Mesenchymal stem cell (in vitro differentiated cells and primary cell): ENCODE measurements around the gene ZC3H13.

Experiments
- DNase-seq: peaks from one replicate; pipeline ENCODE4 v3.0.0-alpha.2; 2013
- H2AFZ ChIP-seq: one replicate; pipeline ENCODE4 v1.6.1; 2013; ENCODE audit warnings: low read depth, mild to moderate bottlenecking, control low read depth, inconsistent platforms, low read length, moderate library complexity
- H2AK5ac ChIP-seq: 2 replicates; pipeline ENCODE4 v1.6.1; 2013; ENCODE audit warnings: low read length, moderate library complexity, mild to moderate bottlenecking, inconsistent platforms; ENCODE audit not compliant: severe bottlenecking
- H2BK120ac ChIP-seq: one replicate; pipeline ENCODE4 v1.6.1; 2013; ENCODE audit warnings: low read depth, mild to moderate bottlenecking, inconsistent platforms, low read length, moderate library complexity
- H2BK12ac ChIP-seq, 2 experiments: one replicate each; pipeline ENCODE4 v1.6.1; 2013; ENCODE audit warnings: inconsistent platforms in 2 of 2, low read length in 2 of 2, mild to moderate bottlenecking in 2 of 2, moderate library complexity in 2 of 2, control low read depth in 1 of 2
- H2BK15ac ChIP-seq: one replicate; pipeline ENCODE4 v1.6.1; 2013; ENCODE audit warnings: mild to moderate bottlenecking, low read depth, inconsistent platforms; ENCODE audit not compliant: poor library complexity, severe bottlenecking
- H2BK5ac ChIP-seq: 2 replicates; pipeline ENCODE4 v1.6.1; 2013; ENCODE audit warnings: low read depth, mild to moderate bottlenecking, low read length, control low read depth, inconsistent platforms; ENCODE audit not compliant: poor library complexity, severe bottlenecking
- H3K14ac ChIP-seq, 2 experiments: one replicate each; pipeline ENCODE4 v1.6.1; 2013; ENCODE audit warnings: inconsistent platforms in 2 of 2, low read length in 2 of 2, control low read depth in 1 of 2, mild to moderate bottlenecking in 1 of 2, moderate library complexity in 1 of 2
- H3K18ac ChIP-seq, 2 experiments: one replicate each; pipeline ENCODE4 v1.6.1; 2013; ENCODE audit warnings: inconsistent platforms in 2 of 2, low read length in 2 of 2, control low read depth in 1 of 2, low read depth in 1 of 2, mild to moderate bottlenecking in 1 of 2
- H3K23ac ChIP-seq, 2 experiments: one replicate each; pipeline ENCODE4 v1.6.1; 2013; ENCODE audit warnings: inconsistent platforms in 2 of 2, low read length in 2 of 2, mild to moderate bottlenecking in 2 of 2, moderate library complexity in 2 of 2, control low read depth in 1 of 2
- H3K27ac ChIP-seq: 2 replicates; pipeline ENCODE4 v1.5.1; 2013; ENCODE audit warnings: mild to moderate bottlenecking, moderate library complexity, low read length, control low read depth, inconsistent platforms; ENCODE audit not compliant: poor library complexity, severe bottlenecking
- H3K27me3 ChIP-seq, 2 experiments: 2 replicates each; pipeline versions ENCODE4 v1.6.1 to v1.7.0; 2013; ENCODE audit warnings: low read length in 2 of 2, mild to moderate bottlenecking in 2 of 2, moderate library complexity in 2 of 2, control low read depth in 1 of 2, inconsistent platforms in 1 of 2; ENCODE audit not compliant: control insufficient read depth in 1 of 2, insufficient read depth in 1 of 2
- H3K36me3 ChIP-seq, 2 experiments: 2 replicates each; pipeline versions ENCODE4 v1.6.1 to v1.7.0; 2013; ENCODE audit warnings: low read length in 2 of 2, control low read depth in 1 of 2, inconsistent platforms in 1 of 2, low read depth in 1 of 2, mild to moderate bottlenecking in 1 of 2; ENCODE audit not compliant: insufficient read depth in 2 of 2, control insufficient read depth in 1 of 2
- H3K4ac ChIP-seq, 2 experiments: one replicate each; pipeline ENCODE4 v1.6.1; 2013; ENCODE audit warnings: inconsistent platforms in 2 of 2, low read length in 2 of 2, mild to moderate bottlenecking in 2 of 2, moderate library complexity in 2 of 2, control low read depth in 1 of 2, low read depth in 1 of 2
- H3K4me1 ChIP-seq: 2 replicates; pipeline ENCODE4 v1.6.1; 2013; ENCODE audit warnings: low read depth, low read length, control low read depth; ENCODE audit not compliant: control insufficient read depth, insufficient read depth
- H3K4me2 ChIP-seq: 2 replicates; pipeline ENCODE4 v1.6.1; 2013; ENCODE audit warnings: low read length, mild to moderate bottlenecking, inconsistent platforms; ENCODE audit not compliant: poor library complexity, severe bottlenecking
- H3K4me3 ChIP-seq, 2 experiments: 2 replicates each; pipeline versions ENCODE4 v1.5.1 to v1.7.0; 2013; ENCODE audit warnings: low read length in 2 of 2, mild to moderate bottlenecking in 2 of 2, control low read depth in 1 of 2, low read depth in 1 of 2; ENCODE audit not compliant: insufficient read depth in 1 of 2
- H3K79me1 ChIP-seq: replicated peaks from 2 replicates; pipeline ENCODE4 v1.6.1; 2013; ENCODE audit warnings: mild to moderate bottlenecking, control low read depth, low read length, inconsistent platforms; ENCODE audit not compliant: poor library complexity, severe bottlenecking
- H3K9ac ChIP-seq: 2 replicates; pipeline ENCODE4 v1.7.0; 2013; ENCODE audit warnings: mild to moderate bottlenecking, low read length, moderate library complexity
- H3K9me3 ChIP-seq: 2 replicates; pipeline ENCODE4 v1.7.0; 2013; ENCODE audit warnings: mild to moderate bottlenecking, low read length; ENCODE audit not compliant: control insufficient read depth
- H4K8ac ChIP-seq: one replicate; pipeline ENCODE4 v1.6.1; 2013; ENCODE audit warnings: inconsistent platforms, mild to moderate bottlenecking, low read length, moderate library complexity
- H4K91ac ChIP-seq: one replicate; pipeline ENCODE4 v1.6.1; 2013; ENCODE audit warnings: mild to moderate bottlenecking, low read length, inconsistent platforms
- WGBS: methylation state at CpG from one replicate; pipeline ENCODE4 v1.1.7; 2013; ENCODE audit warnings: mixed read lengths; 5-methylcytosine and 5-hydroxymethylcytosine counted together

ZC3H13 gene

GRCh38 chr13:45941261-45941660 is 111.3 kb downstream of the ZC3H13 start:
- Histone ChIP-seq H2AK5ac (no peak overlapping the region), H2BK15ac (no peak overlapping the region), H3K4me3 (no peak overlapping the region), H2AFZ (no peak overlapping the region), H3K9me3 (no peaks in the 10 kb centered on the region), H3K14ac (no peak overlapping the region), H3K36me3 (no peaks in the 10 kb centered on the region), H4K8ac (no peak overlapping the region), H3K9ac (no peak overlapping the region), H3K18ac (no peak overlapping the region), H3K27me3 (peaks cover 7 to 42% of the 10 kb centered on the region in 2 experiments), H4K91ac (no peak overlapping the region), H3K4me2 (no peak overlapping the region), H3K23ac (no peak overlapping the region), H3K79me1 (no peaks in the 10 kb centered on the region), H2BK5ac (no peak overlapping the region), H2BK12ac (no peak overlapping the region), H3K4ac (no peak overlapping the region), H3K27ac (no peak overlapping the region), H3K4me1 (no peaks in the 10 kb centered on the region), H2BK120ac (no peak overlapping the region)
- DNase-seq: no peak
- 67% methylated on average over 1 of the region's 1 CpG for WGBS

DNA sequence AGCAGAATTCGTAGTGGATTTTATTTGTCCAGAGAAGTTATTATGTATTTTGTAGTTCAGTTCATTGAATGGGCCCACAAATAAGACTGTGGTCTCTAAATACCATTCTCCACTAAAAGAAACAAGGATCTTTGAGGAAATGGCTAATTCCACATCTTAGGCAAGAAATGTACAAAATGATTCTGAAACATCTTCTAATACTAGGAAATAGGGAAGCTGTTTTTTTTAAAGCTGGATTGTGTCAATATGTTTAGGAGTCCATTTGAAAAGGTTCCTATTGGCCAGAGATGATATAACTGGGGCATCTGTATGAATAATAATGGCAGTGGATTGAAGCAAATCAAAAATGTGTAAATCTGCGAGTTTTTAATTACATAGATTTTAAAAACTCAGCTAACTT is 112.5 kb downstream of the ZC3H13 start:
- WGBS: 89% methylated on average over 1 of the region's 2 CpGs

DNA sequence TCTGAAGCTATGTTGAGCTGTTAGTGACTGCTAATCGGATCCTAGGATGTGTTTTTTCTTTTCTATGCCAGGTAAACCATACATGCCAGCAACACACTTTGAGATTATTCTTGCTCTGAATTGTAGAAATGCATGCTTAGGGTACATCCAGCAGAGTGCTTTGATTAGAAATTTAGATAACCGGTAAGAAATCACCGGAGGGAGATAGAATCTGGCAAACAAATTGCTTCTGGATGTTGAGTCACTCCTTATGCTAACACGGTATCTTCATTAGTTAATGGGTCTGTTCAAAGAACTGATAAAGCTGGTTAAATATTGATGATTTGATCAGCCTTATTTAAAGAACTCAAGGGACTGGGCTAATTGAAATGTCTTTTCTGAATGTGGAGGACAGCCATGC is 115.9 kb downstream of the ZC3H13 start:
- Histone ChIP-seq H3K18ac (no peak overlapping the region), H3K23ac (no peak overlapping the region), H3K9ac (no peak overlapping the region), H3K9me3 (no peaks in the 10 kb centered on the region), H2BK5ac (no peak overlapping the region), H3K4ac (no peak overlapping the region), H4K91ac (no peak overlapping the region), H2AFZ (no peak overlapping the region), H3K4me3 (no peak overlapping the region), H3K4me2 (no peak overlapping the region), H3K79me1 (no peaks in the 10 kb centered on the region), H3K27ac (no peak overlapping the region), H2BK120ac (no peak overlapping the region), H2BK12ac (no peak overlapping the region), H2BK15ac (no peak overlapping the region), H4K8ac (no peak overlapping the region), H3K14ac (no peak overlapping the region), H2AK5ac (no peak overlapping the region), H3K27me3 (peaks cover 48 to 71% of the 10 kb centered on the region in 2 experiments), H3K4me1 (no peaks in the 10 kb centered on the region), H3K36me3 (no peaks in the 10 kb centered on the region)
- 36% methylated on average over 3 of the region's 4 CpGs for WGBS
- no peak for DNase-seq

More for the DNA sequence above, 112.5 kb downstream of the ZC3H13 start:
- H2BK15ac ChIP-seq: no peak overlapping the region
- no peak overlapping the region for H4K91ac ChIP-seq
- H4K8ac ChIP-seq: no peak overlapping the region
- H3K4ac ChIP-seq: no peak overlapping the region
- H2BK5ac ChIP-seq: no peak overlapping the region
- no peaks in the 10 kb centered on the region for H3K36me3 ChIP-seq
- no peaks in the 10 kb centered on the region for H3K4me1 ChIP-seq
- no peaks in the 10 kb centered on the region for H3K9me3 ChIP-seq
- DNase-seq: no peak
- no peak overlapping the region for H2BK12ac ChIP-seq
- no peak overlapping the region for H2AK5ac ChIP-seq
- no peak overlapping the region for H3K9ac ChIP-seq
- H2AFZ ChIP-seq: no peak overlapping the region
- no peak overlapping the region for H3K14ac ChIP-seq
- H3K18ac ChIP-seq: no peak overlapping the region
- no peaks in the 10 kb centered on the region for H3K79me1 ChIP-seq
- H3K4me3 ChIP-seq: no peak overlapping the region
- no peak overlapping the region for H3K23ac ChIP-seq
- peaks cover 17 to 53% of the 10 kb centered on the region in 2 experiments for H3K27me3 ChIP-seq
- H2BK120ac ChIP-seq: no peak overlapping the region
- H3K27ac ChIP-seq: no peak overlapping the region
- no peak overlapping the region for H3K4me2 ChIP-seq

DNA sequence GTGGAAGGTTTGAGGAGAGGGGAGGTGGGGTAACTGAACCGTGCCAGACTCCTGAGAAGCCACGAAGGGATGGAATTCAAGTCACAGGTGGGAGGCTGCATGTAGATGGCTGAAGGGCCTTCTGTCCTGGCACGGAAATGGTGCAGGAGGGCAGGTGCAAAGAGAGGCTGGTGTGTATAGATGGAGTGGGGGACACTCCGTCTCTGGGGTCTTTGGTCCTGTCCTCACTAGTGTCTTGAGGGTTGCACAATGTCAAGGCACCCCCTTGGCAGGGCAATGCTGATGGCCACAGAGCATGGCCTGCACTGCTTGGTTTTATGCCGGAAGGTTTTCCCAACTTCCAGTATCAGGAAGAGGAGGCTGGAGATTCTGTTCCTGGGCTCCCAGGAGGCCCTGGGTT is 118.3 kb downstream of the ZC3H13 start:
- Histone ChIP-seq H3K4me3 (no peak overlapping the region), H2AK5ac (no peak overlapping the region), H2BK5ac (no peak overlapping the region), H3K14ac (no peak overlapping the region), H4K91ac (no peak overlapping the region), H3K18ac (no peak overlapping the region), H3K9me3 (no peaks in the 10 kb centered on the region), H4K8ac (no peak overlapping the region), H3K4me1 (peaks cover under 1% of the 10 kb centered on the region), H2AFZ (no peak overlapping the region), H2BK120ac (no peak overlapping the region), H3K27ac (no peak overlapping the region), H3K79me1 (no peaks in the 10 kb centered on the region), H3K4ac (no peak overlapping the region), H2BK12ac (no peak overlapping the region), H3K4me2 (no peak overlapping the region), H3K27me3 (peaks cover 57 to 74% of the 10 kb centered on the region in 2 experiments), H3K23ac (no peak overlapping the region), H2BK15ac (no peak overlapping the region), H3K36me3 (no peaks in the 10 kb centered on the region), H3K9ac (no peak overlapping the region)
- DNase-seq: no peak
- 89% methylated on average over 5 of the region's 5 CpGs for WGBS
